ENCODE results near the gene FAM221B. TPM values are rescaled to one million over a fixed set of nuclear protein-coding genes. Genes with fewer than 3 reads are reported as not detected.

The FAM221B gene
- total RNA-seq, 4 donors from 2014 or later = not detected

DNA sequence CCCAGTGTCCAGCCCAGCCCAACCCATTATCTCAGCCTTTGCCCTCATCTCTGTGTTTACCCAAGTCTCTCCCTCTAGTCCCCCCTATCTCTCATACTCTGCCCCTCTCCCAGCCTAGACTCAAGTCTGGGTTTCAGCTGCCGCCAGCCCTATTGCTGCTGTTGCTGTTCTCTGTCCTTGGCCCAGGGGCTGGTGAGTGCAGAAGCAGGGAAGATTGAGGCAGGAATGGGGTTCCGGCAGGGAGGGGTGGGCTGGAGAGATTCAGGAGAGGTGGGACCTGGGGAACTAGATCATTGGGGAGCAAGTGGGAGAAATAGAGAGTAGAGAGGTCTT is 1.2 kb upstream of the FAM221B start:
- Histone ChIP-seq H3K4me1 (peaks cover 17 to 71% (median 18%) of the 10 kb centered on the region in 3 donors), H3K27me3 (no peaks in the 10 kb centered on the region), H3K4me3 (peak overlapping the region; percentile 55 to 94 (median 80)), H3K27ac (peak overlapping the region; percentile 79 to 99 (median 90)), H3K9me3 (no peaks in the 10 kb centered on the region), H3K36me3 (no peaks in the 10 kb centered on the region)
- WGBS, 2 donors = 20 to 40% methylated on average over 1 of the region's 2 CpGs
- intact Hi-C loops (cut with DNase I) = no loop called here
- no peak for DNase-seq
- TF ChIP-seq, protein P1, sequence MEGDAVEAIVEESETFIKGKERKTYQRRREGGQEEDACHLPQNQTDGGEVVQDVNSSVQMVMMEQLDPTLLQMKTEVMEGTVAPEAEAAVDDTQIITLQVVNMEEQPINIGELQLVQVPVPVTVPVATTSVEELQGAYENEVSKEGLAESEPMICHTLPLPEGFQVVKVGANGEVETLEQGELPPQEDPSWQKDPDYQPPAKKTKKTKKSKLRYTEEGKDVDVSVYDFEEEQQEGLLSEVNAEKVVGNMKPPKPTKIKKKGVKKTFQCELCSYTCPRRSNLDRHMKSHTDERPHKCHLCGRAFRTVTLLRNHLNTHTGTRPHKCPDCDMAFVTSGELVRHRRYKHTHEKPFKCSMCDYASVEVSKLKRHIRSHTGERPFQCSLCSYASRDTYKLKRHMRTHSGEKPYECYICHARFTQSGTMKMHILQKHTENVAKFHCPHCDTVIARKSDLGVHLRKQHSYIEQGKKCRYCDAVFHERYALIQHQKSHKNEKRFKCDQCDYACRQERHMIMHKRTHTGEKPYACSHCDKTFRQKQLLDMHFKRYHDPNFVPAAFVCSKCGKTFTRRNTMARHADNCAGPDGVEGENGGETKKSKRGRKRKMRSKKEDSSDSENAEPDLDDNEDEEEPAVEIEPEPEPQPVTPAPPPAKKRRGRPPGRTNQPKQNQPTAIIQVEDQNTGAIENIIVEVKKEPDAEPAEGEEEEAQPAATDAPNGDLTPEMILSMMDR (IDR thresholded peaks at IDR 0.05) = no peak
- no peak for TF ChIP-seq POLR2A (IDR thresholded peaks at IDR 0.05)

DNA sequence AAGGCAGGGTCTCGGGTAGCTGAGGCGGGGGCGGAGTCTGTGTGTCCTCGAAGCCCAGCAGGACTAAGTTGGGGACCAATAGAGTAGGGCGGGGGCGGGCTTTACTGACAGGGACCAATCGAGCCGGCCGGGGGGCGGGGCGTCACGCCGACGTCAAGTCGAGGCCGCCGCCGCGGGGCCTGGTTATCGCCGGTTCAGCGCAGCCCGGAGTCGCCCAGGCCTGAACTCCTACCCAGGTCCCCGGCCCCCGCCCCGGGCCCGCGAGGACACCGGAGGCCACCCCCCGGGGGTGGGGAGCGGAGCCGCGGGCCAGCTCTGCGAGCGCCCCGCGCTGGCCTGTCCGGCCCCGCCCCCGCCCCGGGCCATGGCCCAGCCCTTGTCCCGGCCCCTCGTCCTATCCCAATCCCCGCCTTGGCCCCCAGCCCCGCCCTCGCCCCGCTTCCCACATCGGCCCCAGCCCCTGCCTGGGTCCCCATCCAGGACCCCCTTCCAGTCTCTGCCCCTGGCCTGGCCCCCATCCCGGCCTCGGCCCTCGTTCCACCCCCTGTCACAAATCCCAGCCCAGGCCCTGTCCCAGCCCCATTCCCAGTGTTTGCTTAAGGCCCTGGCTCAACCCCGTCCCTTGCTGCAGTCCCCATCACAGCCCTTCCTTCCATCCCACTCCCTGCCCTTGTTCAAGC is 692 bp upstream of the FAM221B start, which contains the start of gene TMEM8B:
TMEM8B (plus strand) TSS at position 145 of the 680 bp plus-strand sequence; CDS start at position 365, 220 bp downstream.
- peak within 1 kb of the TSS; percentile 79 to 99 (median 90) for H3K27ac ChIP-seq

DNA sequence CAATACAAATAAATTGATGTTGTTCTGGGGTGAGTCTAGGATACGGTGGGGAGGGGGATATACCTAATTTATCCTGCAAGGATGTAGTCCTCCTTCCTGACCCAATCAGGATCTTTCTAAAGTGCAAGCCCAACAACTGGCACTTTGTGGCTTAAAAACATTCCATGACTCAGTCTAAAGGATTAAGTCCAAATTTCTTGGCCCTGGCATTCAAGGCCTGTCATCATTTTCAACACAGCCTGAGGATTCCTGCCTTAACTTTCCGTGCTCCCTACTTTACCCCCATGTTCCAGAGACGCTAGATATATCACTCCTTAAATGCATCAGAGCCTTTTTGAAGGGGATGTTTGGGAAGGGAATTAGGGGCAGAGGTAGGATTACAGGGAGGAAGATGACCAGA is 1.0 kb downstream of the FAM221B start:
- H3K4me1 ChIP-seq = peaks cover 9 to 57% (median 12%) of the 10 kb centered on the region in 3 donors
- H3K4me3 ChIP-seq = no peak overlapping the region
- H3K9me3 ChIP-seq = no peaks in the 10 kb centered on the region
- H3K27me3 ChIP-seq = no peaks in the 10 kb centered on the region
- TF ChIP-seq, protein P1 (IDR thresholded peaks at IDR 0.05) = no peak
- no peak for TF ChIP-seq POLR2A (IDR thresholded peaks at IDR 0.05)
- H3K36me3 ChIP-seq = no peaks in the 10 kb centered on the region
- intact Hi-C loops (cut with DNase I) = no loop called here
- DNase-seq = no peak
- WGBS, 2 donors = 37 to 60% methylated on average over 3 of the region's 3 CpGs
- peak overlapping the region in 3 of 4 donors; percentile 7 to 99 (median 96) for H3K27ac ChIP-seq

More for the DNA sequence above, 692 bp upstream of the FAM221B start, which contains the start of gene TMEM8B:
- no peaks in the 10 kb centered on the region for H3K36me3 ChIP-seq
- H3K9me3 ChIP-seq = no peaks in the 10 kb centered on the region
- peak; percentile 89 for DNase-seq
- peaks cover 16 to 68% (median 18%) of the 10 kb centered on the region in 3 donors for H3K4me1 ChIP-seq
- WGBS, 2 donors = 1 to 3% methylated on average over 2 to 7 of the region's 53 CpGs
- peak within 1 kb of the TSS; percentile 55 to 94 (median 80) for H3K4me3 ChIP-seq
- intact Hi-C loops (cut with DNase I) = no loop called here
- H3K27me3 ChIP-seq = no peaks in the 10 kb centered on the region
- TF ChIP-seq, protein P1 (IDR thresholded peaks at IDR 0.05) = no peak
- TF ChIP-seq POLR2A (IDR thresholded peaks at IDR 0.05) = peak in 2 of 4 donors; percentile 33 to 62

DNA sequence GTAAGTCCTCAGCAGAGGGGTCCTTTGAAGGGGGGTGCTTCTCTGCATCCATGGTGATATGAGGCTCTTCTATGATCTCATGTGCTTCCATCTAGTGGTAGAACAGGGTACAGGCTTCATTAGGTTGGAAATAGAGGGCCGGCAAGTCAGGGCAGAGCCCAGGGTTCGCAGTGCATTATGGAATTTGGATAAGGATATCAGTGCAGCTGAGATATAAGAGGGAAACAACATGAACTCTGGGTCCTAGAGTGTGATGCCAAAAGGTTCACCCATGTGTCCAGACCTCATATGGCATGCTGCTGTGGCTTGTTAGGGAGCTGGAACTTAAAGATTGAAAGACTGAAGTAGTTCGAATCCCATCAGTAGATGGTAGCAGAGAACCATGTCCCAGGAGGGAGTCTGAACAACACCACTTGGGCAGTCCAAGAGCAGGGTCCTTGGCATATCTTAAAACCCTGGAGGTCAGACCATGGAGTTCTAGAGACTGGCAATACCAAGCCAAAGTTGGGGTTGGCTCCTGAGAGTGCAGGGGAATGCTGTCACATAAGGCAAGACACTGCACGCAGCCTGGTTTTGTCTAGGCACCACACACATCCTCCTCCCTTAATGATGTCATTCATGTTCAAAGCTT is 2.3 kb downstream of the FAM221B start:
- no peaks in the 10 kb centered on the region for H3K9me3 ChIP-seq
- TF ChIP-seq, protein P1 (IDR thresholded peaks at IDR 0.05) = peak; percentile 71 to 86 (median 81)
- no peak for TF ChIP-seq POLR2A (IDR thresholded peaks at IDR 0.05)
- no peak overlapping the region for H3K27ac ChIP-seq
- no peaks in the 10 kb centered on the region for H3K27me3 ChIP-seq
- no peak overlapping the region for H3K4me3 ChIP-seq
- H3K4me1 ChIP-seq = peaks cover 6 to 49% (median 12%) of the 10 kb centered on the region in 3 donors
- no peaks in the 10 kb centered on the region for H3K36me3 ChIP-seq
- WGBS, 2 donors = 17 to 19% methylated on average over 4 of the region's 4 CpGs
- intact Hi-C loops (cut with DNase I) = no loop called here
- no peak for DNase-seq

DNA sequence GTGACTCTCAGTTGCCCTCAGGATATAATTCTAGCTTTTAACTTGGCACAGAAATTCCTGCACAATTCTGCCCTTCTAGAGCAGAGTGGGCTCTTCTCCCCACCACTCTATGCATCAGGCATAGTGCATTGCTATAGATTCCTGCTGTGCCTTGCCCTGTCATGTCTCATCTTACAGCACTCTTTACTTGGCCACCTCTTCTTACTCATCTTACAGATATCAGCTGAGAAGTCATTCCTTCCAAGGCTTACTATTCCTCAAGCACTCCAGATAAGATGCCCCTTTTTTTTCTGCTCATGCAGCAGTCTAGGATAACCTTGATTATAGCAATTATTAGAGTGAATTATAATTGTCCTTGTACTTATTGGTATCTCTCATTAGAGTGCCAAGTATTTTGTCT is 5.6 kb downstream of the FAM221B start:
- Histone ChIP-seq H3K27me3 (no peaks in the 10 kb centered on the region), H3K9me3 (no peaks in the 10 kb centered on the region), H3K27ac (no peak overlapping the region), H3K4me3 (no peak overlapping the region), H3K4me1 (peaks cover 0 to 22% (median 0%) of the 10 kb centered on the region in 3 donors), H3K36me3 (no peaks in the 10 kb centered on the region)
- TF ChIP-seq POLR2A (IDR thresholded peaks at IDR 0.05) = no peak
- TF ChIP-seq, protein P1 (IDR thresholded peaks at IDR 0.05) = no peak
- intact Hi-C loops (cut with DNase I) = no loop called here
- no peak for DNase-seq
